ENCODE measurements around the gene PCNA.
A peak's percentile ranks its signal among the peaks of the same experiment; 100 is the strongest.

PCNA gene

DNA sequence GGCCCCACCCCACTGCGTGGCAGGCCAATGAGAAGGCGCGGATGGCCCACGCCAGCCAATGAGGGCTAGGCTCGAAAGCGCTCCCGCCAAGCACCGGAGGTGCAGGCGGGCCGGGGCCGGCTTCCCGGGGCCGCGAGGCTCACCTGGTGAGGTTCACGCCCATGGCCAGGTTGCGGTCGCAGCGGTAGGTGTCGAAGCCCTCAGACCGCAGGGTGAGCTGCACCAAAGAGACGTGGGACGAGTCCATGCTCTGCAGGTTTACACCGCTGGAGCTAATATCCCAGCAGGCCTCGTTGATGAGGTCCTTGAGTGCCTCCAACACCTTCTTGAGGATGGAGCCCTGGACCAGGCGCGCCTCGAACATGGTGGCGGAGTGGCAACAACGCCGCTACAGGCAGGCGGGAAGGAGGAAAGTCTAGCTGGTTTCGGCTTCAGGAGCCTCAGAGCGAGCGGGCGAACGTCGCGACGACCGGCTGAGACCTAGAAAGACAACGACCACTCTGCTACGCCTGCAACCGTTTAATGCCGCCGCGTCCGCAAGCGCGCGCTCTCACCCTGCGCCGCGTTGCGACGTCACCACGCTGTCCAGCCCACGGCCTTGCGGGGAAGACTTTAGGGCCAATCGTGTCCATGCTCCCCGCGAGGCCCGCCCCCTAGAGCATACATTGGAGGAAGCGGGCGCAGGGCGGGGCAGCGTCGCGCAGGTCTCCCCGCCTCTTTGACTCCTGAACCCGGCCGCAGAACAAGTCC is at the start of gene PCNA:
Gene PCNA, minus strand, starts transcription at position 524 of the 750 bp plus-strand sequence. Its CDS starts 160 bp downstream, at position 364.
- DNase-seq, result peak; percentile 95

DNA sequence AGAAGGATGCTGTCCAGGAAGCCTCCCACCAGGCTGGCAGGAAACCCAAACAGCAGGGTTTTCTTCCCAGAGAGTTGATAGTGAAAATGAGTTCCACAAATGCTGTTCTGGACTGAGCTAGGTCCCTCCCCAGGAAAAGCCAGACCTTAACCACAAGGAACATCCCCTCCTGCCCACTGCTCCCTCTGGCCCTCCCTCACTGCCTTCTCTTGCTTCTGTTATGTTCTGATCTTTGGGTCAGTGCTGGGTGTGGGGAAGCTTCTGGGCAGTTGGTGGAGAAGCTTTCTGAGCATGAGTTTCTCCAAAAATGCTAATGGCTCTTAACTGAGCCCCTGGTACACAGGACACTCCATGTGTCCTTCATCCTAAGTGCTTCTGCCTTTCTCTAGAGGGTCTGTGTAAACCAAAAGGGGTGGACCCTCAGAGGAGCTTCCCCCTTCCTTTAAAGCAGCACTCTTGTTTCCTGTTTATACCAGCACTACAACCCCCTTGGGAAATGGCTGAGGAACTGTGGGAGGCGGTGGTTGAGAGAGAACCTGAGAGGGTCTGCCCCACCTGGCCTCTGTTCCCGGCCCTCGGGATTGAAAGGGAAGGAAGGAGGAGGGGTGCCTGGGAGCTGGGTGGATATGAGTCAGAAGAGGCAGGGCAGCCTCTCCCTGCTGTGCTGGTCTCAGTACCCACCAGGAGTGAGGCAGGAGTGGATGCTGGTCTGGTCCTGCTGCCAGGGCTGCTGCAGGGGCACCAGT is 49.1 kb upstream of the PCNA start:
- no peak for DNase-seq

DNA sequence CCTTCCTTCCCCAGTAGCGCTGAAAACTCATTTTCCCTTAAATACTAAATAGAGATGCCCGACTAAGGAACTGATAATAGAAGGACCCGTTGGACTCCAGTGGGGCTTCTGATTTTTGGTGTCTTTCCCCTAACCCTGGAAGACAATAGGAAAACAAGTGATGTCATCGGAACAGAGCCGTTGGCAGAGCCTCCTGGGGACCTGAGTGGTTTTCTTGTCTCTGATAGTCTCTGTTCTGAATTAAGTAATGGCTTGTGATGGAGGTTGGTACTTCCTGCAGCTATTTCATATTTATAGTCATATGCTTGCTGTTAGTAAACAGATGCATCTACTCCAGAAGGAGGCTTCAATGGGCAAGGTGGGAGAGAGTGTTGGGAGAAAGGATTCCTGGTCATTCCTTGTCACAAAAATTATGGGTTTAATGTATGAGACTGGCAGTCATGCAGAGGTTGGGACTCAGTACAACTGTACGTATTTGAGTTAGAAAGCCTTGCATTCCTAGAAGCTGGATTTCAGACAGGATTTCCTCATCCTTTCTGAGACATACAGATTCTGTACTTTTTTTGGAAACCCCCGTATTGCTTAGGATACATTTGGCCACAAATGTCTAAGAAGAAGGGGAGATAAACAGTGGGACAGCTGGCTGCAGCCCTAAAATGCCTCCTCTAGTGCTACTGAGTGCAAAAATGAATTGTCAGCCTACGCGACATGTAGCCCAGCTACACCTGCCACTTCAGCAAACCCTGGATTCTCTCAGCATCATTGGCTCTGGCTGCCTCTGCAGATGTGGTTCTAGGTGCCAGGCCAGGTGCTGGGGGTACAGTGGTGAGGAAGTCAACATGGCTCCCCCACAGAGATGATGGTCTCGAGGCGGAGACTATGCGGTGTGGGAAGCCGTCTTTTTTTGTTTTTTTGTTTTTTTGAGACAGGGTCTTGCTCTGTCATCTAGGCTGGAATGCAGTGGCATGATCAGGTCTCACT is 45.2 kb upstream of the PCNA start:
- no peak for DNase-seq

DNA sequence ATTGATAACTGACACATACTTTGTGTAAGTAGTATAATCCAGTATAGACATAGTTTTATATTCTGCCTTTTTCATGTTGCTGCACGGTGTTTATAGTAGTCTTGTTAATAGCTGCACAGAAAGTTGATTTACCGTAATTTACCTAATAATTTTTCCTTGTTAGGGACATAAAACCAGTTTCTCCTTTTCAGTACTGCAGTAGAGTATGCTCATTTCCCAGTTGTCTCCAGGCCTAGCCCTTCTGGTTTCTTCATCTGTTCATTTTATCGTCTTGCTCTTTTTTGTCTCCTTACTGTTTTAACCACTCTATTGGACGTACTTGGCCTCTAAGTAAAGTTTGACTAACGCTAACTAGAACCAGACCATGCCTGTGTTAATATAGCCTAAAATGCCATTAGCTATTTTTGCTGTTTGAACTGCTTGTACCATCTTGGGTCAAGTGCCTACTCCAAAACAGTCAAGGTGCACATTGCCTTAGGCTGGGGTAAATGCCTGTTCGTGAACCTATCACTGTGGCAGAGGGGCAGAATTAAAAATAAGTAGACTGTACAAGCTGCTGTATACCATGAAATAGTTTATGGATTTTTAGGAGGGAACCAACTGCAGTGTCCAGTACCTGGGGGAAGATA is 41.9 kb upstream of the PCNA start:
- DNase-seq, result no peak

DNA sequence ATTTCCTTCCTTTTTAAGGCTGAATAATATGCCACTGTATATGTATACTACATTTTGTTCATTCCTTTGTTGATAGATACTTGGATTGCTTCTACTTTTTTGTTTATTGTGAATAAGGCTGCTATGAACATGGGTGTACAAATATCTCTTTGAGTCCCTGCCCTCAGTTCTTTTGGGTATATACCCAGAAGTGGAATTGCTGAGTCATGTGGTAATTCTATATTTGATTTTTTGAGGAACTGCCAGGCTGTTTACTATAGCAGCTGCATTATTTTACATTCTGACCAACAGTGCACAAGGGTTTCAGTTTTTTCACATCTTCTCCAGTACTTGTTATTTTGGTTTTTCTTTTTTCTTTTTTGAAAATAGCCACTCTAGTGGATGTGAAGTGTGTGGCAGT is 41.1 kb upstream of the PCNA start:
- no peak for DNase-seq

DNA sequence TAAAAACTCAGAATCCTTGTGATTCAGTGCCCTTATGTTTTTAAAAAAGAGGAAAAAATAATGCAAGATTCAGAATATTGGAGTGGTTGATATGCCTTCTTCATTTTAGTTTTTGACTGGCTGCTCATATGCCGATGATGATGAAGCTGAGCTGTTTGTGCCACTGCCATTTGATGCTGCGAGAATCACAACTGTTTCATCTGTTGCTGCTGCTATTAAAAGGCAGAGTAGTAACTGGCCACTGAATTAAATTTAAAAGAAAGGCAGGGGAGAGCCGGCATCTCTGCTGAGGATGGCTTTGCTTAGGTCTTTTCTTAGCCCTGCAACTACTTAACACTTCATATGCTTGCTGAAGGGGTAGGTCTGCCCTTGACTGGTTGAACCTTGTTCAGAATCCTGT is 40.2 kb upstream of the PCNA start:
- no peak for DNase-seq

DNA sequence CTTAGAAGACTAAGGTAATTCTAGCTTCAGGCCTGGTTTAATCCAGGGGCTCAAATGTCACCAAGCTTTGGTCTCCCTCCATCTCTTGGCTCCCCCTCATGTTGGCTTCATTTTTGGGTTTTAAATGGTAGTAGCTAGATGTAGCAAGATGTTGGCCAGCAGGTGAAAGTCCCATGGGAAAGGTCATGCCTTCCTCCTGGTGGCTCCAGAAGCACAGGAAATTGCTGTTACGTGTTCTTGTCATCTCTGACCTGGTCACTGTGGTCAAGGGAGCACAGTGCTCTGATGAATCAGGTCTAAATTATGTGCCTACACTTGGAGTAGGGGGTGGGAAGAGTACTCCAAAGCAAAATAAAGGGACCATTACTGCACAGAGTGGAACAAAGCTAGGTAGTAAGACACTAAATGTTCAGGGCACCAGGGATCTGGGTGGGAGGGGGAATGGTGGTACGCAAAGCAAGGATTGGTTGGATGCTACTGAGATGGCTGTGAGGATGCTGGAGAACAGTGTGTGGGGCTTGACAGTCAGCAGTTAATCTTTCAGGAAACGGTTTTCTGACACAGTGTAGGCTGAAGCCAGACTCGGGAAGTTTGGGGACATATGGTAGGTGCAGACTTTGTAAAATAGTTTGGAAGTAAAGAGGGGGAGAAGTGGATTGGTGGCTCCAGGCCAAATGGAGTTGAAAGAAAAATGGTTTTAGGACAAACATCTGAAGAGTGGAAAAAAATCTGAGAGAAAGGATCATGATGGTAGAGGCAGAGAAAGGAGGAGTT is 37.1 kb upstream of the PCNA start:
- DNase-seq, result no peak

DNA sequence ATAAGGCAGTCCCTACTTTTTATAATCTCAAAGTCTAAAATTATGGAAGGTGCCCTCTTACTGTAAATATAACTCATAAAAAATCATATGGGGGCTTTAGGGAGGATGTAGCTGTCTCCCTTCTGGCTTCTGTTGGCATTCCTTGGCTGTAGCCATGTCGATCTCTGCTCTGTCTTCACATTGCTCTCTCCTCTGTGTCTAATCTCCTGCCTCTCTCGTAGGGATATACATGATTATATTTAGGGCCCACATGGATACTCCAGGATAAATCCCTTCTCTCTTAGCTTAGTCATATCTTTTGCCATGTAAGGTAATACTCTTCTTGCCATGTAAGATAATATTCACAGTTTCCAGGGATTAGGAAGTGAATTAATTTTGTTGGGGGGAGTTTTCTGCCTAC is 35.6 kb upstream of the PCNA start:
- no peak for DNase-seq

DNA sequence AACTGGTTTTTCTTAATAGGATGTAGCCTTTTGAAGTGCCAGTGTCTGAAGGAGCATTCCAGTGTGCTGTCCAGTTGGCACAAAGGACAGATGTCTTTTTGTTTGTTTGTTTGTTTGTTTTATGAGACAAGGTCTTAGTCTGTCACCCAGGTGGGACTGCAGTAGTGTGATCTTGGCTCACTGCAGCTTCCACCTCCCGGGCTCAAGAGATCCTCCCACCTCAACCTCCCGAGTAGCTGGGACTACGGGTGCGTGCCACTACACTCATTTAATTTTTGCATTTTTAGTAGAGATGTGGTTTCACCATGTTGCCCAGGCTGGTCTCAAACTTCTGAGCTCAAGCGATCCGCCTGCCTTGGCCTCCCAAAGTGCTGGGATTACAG is 34.8 kb upstream of the PCNA start:
- no peak for DNase-seq

DNA sequence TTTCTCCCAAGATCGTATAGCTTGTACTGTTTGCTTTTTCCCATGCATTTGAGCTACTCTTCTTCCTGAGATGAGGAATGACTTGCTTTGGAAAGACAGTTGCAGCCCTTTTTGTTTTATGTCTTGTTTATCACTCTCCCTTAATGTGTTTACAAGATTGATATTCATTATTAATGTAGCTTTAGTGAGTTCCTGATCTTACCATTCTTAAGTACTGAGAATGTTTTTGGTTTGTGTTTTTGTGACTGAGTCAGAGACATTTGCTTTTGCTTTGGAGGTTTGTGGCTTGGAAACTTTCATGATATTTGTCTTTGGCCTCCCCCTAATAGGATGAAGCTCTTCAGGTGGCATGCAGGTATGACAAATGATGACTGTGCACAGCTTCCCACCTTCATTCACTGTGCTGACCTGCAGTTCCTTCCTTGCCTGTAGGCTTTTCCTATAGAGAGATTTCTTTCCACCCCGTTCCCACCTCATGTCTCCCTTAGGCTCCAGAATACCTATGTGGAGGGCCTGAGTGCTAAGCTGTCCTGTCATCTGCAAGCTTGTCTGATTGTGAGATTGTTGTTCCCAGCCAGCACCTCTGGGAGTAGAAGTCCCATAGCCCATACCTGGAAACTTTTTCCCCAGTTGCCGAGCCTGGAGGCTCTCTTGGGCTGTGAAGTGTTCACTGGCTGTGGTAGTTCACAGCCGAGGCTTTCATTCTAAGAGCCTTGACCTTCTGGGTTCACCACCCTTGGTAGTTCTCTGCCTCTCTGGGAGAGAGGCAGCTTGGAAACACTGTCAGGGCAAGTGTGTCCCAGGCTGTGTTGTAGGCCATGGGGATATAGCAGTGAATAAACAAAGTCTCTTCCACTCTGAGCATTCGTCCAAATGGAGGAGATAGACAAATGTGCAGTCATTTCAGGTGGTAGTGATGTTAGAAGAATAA is 34.1 kb upstream of the PCNA start:
- no peak for DNase-seq

DNA sequence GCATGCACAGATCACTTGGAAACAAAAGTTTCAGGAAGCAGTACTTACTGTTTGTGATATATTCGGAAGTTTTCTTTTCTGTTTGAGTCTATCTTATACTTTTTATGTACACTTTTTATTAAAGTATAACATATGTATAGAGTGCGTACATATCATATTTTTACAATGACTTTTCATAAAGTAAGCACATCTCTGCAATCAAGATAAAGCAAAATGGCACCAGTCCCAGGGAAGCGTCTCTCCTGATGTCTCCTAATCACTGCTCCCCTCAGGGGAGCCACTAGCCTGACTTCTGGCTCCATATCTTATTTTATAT is 33.4 kb upstream of the PCNA start:
- no peak for DNase-seq

DNA sequence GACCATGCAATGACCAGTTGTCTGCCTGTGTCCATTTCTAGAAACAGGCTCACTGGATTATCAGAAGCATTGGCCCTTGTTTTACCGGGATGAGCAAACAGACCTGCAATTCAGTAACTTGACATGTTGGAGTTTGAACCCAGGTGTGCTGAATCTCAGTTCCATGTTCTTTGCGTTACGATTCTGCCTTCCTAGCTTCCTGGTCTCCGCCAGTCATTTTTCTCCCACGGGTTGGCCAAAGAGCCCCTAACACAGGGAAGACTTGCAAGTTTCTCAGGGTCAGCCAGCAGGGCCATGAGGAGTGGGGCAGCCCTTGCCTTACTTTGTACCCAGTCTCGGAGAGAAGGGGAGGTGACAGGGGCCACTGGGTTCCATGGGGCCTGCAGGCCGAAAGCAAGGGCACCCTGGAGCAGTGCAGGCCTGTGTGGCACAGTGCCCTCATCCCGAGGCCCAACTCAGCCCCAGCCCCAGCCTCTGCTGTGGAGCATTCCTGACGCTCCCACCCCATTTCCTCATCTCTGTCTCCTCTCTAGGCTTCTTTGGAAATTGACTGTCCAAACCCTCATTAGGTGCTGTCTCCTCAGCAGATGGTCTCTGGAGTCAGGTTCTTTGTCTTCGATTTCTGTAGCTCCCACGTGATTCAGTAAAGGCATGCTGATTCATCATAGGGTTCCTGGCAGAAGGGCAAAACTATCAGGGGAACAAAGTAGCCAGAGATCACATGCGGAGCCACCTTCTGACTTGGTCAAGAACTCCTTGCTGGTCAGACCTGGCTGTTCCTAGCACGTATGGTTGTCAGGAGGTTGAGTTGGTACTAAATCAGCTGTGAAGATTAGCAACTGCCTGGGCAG is 30.7 kb upstream of the PCNA start:
- no peak for DNase-seq

DNA sequence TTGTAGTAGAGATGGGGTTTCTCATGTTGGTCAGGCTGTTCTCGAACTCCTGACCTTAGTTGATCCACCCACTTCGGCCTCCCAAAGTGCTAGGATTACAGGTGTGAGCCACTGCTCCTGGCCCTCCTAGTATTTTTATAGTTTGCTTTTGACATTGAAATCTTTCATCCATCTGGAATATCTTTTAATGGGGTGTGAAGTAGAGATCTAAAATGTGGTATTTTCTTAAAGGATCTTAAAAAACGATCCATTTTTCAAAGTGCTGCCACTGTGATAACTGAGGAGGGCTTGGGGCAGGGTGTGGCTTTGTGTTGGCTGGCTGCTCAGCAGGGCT is 30.1 kb upstream of the PCNA start:
- DNase-seq, result no peak

DNA sequence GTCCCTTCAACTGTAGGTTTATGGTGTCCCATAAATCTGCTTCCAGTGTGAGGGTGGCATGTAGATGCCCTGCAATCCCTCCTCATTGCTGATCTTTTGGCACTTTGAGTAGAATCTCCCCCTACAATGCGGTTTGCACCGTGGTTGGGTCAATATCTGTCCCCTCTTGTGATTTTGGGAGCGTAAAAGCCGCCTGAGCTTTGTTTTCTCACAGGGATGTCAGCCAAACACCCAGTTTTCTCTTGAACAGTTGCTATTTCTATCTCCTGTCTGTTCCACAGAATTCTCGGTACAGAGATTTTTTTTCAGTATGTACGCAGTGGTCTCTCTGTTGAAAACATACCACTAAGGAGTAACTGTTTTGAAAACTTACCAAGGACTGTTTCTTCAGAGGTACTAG is 28.8 kb upstream of the PCNA start:
- DNase-seq, result no peak

DNA sequence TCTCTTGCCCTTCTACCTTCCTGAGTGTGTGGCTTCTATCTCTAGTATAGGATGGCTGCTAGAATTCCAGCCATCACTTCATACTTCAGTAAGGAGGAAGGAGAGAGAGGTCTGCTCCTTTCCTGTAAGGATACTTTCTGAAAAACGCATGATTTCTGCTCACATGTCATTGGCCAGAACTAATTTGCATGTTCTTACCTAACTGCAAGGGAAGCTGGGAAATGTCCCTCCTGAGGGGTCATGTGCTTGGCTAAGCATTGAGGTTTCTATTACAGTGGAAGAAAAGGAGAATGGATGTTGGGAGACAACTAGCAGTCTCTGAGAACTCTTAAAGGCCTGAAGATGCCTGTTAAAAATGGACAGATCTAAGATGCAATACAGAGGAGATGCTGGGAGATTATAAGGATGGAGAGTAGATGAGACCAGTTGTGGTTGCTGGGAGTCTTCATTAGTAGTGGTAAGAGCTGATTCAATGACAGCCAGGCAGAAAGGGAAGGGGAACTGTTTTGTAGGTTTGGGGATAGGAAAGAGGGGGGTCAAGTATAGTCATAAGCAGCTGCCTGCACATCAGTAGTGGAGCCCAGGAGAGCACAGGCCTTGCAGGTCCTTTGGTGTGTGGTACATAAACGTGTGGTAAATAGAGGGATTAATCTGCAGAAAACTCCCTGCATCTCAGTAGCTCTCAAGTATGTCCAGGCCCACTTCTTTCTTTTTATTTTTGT is 27.3 kb upstream of the PCNA start:
- DNase-seq, result no peak

DNA sequence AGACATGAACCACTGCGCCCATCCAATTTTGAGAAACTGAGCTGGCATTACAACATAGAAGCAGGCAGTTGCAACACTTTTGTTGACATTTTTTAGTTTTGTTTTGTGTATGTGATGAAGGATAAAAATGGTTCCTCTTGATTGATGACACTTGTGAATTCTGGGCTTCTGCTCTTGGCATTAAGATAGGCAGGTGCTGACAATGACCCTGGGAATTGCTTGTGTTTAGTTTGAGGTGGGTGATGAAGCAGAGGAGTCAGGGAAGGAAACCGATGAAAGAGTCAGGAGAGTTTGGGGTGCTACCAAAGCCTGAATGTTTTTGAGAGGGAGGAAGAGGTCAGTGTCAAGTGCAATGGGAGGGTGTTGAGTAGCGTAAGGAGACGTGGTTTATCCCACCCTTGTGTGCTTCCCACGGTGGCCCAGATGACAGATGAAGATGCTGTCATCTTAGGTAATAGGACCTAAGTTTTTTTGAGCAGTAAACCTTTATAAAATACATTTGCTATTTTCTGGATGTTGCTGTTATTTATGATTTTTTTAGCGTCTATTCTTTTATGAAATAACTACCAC is 26.4 kb upstream of the PCNA start:
- no peak for DNase-seq

DNA sequence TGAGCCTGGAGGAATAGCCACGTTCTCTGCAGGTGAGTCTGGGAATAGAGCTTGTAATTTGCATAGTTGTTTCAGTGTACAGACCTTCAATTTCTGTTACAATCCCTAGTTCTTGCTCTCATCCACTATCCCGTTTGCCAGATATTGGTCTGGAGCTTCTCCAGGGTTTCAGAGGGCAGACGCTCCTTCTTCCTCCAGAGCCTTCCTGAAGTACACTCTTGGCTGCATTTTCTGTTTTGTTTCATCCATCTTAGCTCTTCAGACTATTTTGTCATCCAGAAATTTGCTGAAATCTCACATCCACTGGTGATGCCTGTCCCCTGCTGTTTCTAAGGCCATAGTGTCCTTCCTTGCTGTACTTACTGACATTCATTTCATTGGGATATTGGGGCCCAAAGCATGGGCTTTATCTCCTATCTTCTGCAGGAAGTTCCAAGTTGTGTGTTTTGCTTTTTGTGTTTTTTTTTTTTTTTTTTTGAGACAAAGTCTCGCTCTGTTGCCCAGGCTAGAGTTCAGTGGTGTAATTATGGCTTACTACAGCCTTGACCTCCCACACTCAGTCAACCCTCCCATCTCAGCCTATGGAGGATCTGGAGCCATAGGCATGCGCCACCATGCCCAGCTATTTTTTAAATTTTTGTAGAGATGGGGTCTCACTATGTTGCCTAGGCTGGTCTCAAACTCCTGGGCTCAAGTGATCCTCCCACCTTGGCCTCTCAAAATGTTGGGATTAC is 25.8 kb upstream of the PCNA start:
- no peak for DNase-seq

DNA sequence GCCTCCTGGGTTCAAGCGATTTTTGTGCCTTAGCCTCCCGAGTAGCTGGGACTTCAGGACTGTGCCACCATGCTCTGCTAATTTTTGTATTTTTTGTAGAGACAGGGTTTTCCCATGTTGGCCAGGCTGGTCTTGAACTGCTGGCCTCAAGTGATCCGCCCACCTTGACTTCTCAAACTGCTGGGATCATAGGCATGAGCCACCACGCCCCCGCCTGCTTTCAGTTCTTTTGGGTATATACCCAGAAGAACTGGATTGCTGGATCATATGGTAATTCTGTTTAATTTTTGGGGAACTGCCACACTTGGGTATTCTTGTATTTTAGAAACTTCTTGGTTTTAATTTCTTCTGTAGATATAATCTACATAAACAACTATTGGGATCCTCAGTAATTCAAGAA is 24.1 kb upstream of the PCNA start:
- no peak for DNase-seq

DNA sequence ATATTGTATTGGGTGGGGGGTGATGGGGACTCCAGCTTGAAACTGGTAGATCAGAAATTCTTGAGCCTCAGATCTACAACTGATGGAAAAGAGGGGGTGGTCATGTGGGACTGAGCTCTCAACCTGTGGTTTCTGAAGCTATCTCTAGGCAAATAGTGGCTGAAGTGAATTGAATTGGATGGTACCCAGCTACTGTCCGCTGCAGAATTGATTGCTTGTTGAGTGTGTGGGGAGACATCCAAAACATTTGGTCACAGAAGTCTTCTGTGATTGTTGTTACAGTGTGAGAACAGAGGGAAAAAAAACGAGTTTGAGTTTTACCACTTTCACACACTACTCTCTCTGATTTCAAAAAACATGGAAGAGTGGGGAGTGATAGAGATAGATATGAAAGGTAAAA is 21.9 kb upstream of the PCNA start:
- DNase-seq, result no peak

All from activated CD4-positive, alpha-beta T cell treated with anti-CD3 and anti-CD28 coated beads for 4 hours (primary cell).